Measurements from ENCODE around the gene ELMO1. TPM values are rescaled to one million over a fixed set of nuclear protein-coding genes. Genes with fewer than 3 reads are reported as not detected.

Gene ELMO1
- total and polyA plus RNA-seq, 4 donors: 6.7 to 51.5 (median 14.8) TPM

DNA sequence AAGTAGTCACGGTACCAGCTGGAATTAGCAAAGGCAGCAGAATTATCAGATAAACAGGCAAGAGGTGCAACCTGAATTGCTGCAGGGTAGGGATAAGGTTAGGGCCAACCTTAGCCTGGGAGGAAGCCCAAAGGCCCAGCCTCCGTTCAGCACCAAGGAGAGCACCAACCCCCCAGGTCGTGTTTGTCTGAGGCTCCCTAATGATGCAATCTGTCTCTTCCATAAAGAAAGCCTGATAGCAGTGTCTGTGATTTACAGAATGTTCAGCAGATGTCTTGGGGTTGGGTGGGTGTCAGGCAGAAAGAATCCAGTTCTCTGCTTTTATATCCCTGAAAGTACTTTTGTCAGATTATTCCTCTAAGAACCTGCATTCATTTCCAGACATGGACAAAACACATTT, 396.0 kb downstream of the ELMO1 start:
- TF ChIP-seq, protein P1, sequence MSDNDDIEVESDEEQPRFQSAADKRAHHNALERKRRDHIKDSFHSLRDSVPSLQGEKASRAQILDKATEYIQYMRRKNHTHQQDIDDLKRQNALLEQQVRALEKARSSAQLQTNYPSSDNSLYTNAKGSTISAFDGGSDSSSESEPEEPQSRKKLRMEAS (IDR thresholded peaks at IDR 0.05): no peak
- TF ChIP-seq ATF3 (IDR thresholded peaks at IDR 0.05) (peak; percentile 58), RAD21 (IDR thresholded peaks at IDR 0.05) (peak in 1 of 2 donors; percentile 8), FOXA1 (IDR thresholded peaks at IDR 0.05) (no peak)
- TF ChIP-seq, protein P2, sequence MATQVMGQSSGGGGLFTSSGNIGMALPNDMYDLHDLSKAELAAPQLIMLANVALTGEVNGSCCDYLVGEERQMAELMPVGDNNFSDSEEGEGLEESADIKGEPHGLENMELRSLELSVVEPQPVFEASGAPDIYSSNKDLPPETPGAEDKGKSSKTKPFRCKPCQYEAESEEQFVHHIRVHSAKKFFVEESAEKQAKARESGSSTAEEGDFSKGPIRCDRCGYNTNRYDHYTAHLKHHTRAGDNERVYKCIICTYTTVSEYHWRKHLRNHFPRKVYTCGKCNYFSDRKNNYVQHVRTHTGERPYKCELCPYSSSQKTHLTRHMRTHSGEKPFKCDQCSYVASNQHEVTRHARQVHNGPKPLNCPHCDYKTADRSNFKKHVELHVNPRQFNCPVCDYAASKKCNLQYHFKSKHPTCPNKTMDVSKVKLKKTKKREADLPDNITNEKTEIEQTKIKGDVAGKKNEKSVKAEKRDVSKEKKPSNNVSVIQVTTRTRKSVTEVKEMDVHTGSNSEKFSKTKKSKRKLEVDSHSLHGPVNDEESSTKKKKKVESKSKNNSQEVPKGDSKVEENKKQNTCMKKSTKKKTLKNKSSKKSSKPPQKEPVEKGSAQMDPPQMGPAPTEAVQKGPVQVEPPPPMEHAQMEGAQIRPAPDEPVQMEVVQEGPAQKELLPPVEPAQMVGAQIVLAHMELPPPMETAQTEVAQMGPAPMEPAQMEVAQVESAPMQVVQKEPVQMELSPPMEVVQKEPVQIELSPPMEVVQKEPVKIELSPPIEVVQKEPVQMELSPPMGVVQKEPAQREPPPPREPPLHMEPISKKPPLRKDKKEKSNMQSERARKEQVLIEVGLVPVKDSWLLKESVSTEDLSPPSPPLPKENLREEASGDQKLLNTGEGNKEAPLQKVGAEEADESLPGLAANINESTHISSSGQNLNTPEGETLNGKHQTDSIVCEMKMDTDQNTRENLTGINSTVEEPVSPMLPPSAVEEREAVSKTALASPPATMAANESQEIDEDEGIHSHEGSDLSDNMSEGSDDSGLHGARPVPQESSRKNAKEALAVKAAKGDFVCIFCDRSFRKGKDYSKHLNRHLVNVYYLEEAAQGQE (IDR thresholded peaks at IDR 0.05): peak; percentile 99
- Histone ChIP-seq H3K27me3 (ENCODE audit: control insufficient read depth in 4 of 4, insufficient read depth in 4 of 4, low read length in 3 of 4) (no peaks in the 10 kb centered on the region), H3K27ac (ENCODE audit: low read depth in 1 of 2, low read length in 2 of 2) (no peak overlapping the region), H3K4me3 (ENCODE audit: low read depth in 1 of 3, low read length in 3 of 3) (no peak overlapping the region), H3K9ac (ENCODE audit: low read depth in 1 of 2, low read length in 2 of 2) (no peak overlapping the region), H3K4me1 (ENCODE audit: control insufficient read depth in 4 of 4, insufficient read depth in 4 of 4, low read length in 3 of 4) (peaks cover 0 to 2% (median 0%) of the 10 kb centered on the region in 4 donors), H3K9me3 (ENCODE audit: control insufficient read depth in 4 of 4, low read length in 3 of 4) (no peaks in the 10 kb centered on the region), H3K36me3 (ENCODE audit: control insufficient read depth in 4 of 4, insufficient read depth in 3 of 4, low read depth in 1 of 4, low read length in 3 of 4) (no peaks in the 10 kb centered on the region)
- WGBS: 50% methylated on average over 3 of the region's 3 CpGs
- DNase-seq (ENCODE audit: low spot score): peak; percentile 54

DNA sequence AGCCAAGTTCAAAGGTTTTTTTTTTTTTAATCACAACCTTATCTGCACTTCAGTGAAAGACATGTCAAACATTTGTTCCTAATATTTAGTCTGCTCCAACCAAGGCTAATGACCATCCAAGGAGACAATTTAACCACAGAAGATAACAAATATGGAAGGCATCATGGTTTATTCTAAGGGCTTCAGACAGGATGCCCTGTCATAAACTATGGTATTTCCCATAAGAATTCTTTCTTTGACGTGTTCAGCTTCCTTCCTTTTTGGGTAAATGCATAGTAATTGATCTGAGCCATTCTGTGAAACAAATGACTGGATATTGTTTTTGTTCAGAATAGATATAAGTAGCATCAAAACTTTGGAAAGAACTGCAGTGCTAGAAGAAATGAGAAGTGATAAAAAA, 397.9 kb downstream of the ELMO1 start:
- no peaks in the 10 kb centered on the region for H3K36me3 ChIP-seq (ENCODE audit: control insufficient read depth in 4 of 4, insufficient read depth in 3 of 4, low read depth in 1 of 4, low read length in 3 of 4)
- DNase-seq (ENCODE audit: low spot score): no peak
- H3K4me3 ChIP-seq (ENCODE audit: low read depth in 1 of 3, low read length in 3 of 3): no peak overlapping the region
- no peak overlapping the region for H3K27ac ChIP-seq (ENCODE audit: low read depth in 1 of 2, low read length in 2 of 2)
- no peaks in the 10 kb centered on the region for H3K9me3 ChIP-seq (ENCODE audit: control insufficient read depth in 4 of 4, low read length in 3 of 4)
- no peak overlapping the region for H3K9ac ChIP-seq (ENCODE audit: low read depth in 1 of 2, low read length in 2 of 2)
- H3K4me1 ChIP-seq (ENCODE audit: control insufficient read depth in 4 of 4, insufficient read depth in 4 of 4, low read length in 3 of 4): peaks cover 0 to 2% (median 0%) of the 10 kb centered on the region in 4 donors
- TF ChIP-seq TAF1 (conservative IDR thresholded peaks at IDR 0.05) (no peak), HNF4G (IDR thresholded peaks at IDR 0.05) (no peak), JUND (IDR thresholded peaks at IDR 0.05) (no peak), CTCF (IDR thresholded peaks at IDR 0.05; ENCODE audit: low read depth, low read length, missing input control) (no peak), EGR1 (IDR thresholded peaks at IDR 0.05; ENCODE audit: low read depth in 2 of 2) (no peak), ZBTB33 (IDR thresholded peaks at IDR 0.05) (no peak), ATF3 (IDR thresholded peaks at IDR 0.05) (no peak), NR2F2 (IDR thresholded peaks at IDR 0.05) (no peak)
- TF ChIP-seq, protein P1 (IDR thresholded peaks at IDR 0.05): no peak
- TF ChIP-seq, protein P2 (IDR thresholded peaks at IDR 0.05): no peak
- WGBS: 85% methylated on average over 1 of the region's 1 CpG
- H3K27me3 ChIP-seq (ENCODE audit: control insufficient read depth in 4 of 4, insufficient read depth in 4 of 4, low read length in 3 of 4): no peaks in the 10 kb centered on the region

All from liver (tissue), 9 donors.